Gastroesophageal sphincter (tissue), 4 donors: ENCODE results near the gene WNT3. TPM values are rescaled to one million over a fixed set of nuclear protein-coding genes. Genes with fewer than 3 reads are reported as not detected.

Experiments used
- ATAC-seq: fragments of 150-250 bp; one replicate; pipeline ENCODE4 v1.9.1; 2016; ENCODE audit warnings: mild to moderate bottlenecking, moderate library complexity
- H3K27ac ChIP-seq, 4 donors: fragments of 200-600 bp; sonication (generic) in 3 of 4; 1 replicate in 3 of 4; 2 replicates in 1 of 4; pipeline ENCODE4 v1.5.1; 2016 to 2019
- H3K27me3 ChIP-seq: fragments of 200-600 bp; sonication (generic); one replicate; pipeline ENCODE4 v1.5.1; 2019
- H3K36me3 ChIP-seq, 2 donors: fragments of 200-600 bp; sonication (generic); one replicate each; pipeline ENCODE4 v1.5.1; 2019; ENCODE audit warnings: control low read depth in 1 of 2
- H3K4me1 ChIP-seq, 3 donors: fragments of 200-600 bp; sonication (generic); 1 replicate in 2 of 3; 2 replicates in 1 of 3; pipeline ENCODE4 v1.5.1; 2016 to 2019; ENCODE audit warnings: control low read depth in 2 of 3
- H3K4me3 ChIP-seq, 2 donors: fragments of 200-600 bp; sonication (generic); one replicate each; pipeline ENCODE4 v1.5.1; 2019; ENCODE audit warnings: mild to moderate bottlenecking in 1 of 2, moderate library complexity in 1 of 2
- H3K9me3 ChIP-seq, 3 donors: fragments of 200-600 bp; sonication (generic); one replicate each; pipeline ENCODE4 v1.5.1; 2017 to 2019; ENCODE audit warnings: control low read depth in 2 of 3
- CTCF ChIP-seq, 4 experiments: fragments of 200-600 bp in 2 of 4; fragments of 450-650 bp in 2 of 4; sonication (generic) in 1 of 4; IDR thresholded peaks; one replicate each; pipeline ENCODE4 v1.5.1; 2017 to 2019; ENCODE audit warnings: antibody characterized with exemption in 4 of 4, mild to moderate bottlenecking in 2 of 4, moderate library complexity in 2 of 4
- EP300 ChIP-seq: sonication (generic); formaldehyde crosslinking; IDR thresholded peaks from one replicate; pipeline ENCODE4 v1.6.1; 2017; ENCODE audit warnings: antibody characterized with exemption, mild to moderate bottlenecking
- POLR2A ChIP-seq, 2 donors: fragments of 450-650 bp; IDR thresholded peaks; one replicate each; pipeline ENCODE4 v1.6.1; 2017; ENCODE audit warnings: antibody characterized with exemption in 2 of 2, mild to moderate bottlenecking in 2 of 2, moderate library complexity in 1 of 2
- POLR2AphosphoS5 ChIP-seq: sonication (generic); formaldehyde crosslinking; IDR thresholded peaks from one replicate; pipeline ENCODE4 v1.6.1; 2017; ENCODE audit warnings: antibody characterized with exemption
- WGBS, 2 donors: methylation state at CpG; one replicate each; pipeline ENCODE4 v1.1.5; 2018; ENCODE audit warnings: low coverage in 1 of 2; 5-methylcytosine and 5-hydroxymethylcytosine counted together
- total RNA-seq, 4 donors: library from RNA; depleted of rRNA; stranded (reverse); fragments of >200 nt; gene quantifications; one replicate each; pipeline ENCODE4 v1.1.0, GENCODE V29; 2016

WNT3 gene
- total RNA-seq, 4 donors from 2014 or later, result 0.62 to 1.4 (median 0.99) TPM

GRCh38 chr17:46817901-46818209 is 637 bp downstream of the WNT3 start:
- no peak for TF ChIP-seq EP300
- TF ChIP-seq POLR2A (IDR thresholded peaks at IDR 0.05), result no peak
- no peak for TF ChIP-seq CTCF (IDR thresholded peaks at IDR 0.05)
- TF ChIP-seq POLR2AphosphoS5, result no peak
- Histone ChIP-seq H3K27me3 (peaks cover 98% of the 10 kb centered on the region), H3K4me3 (no peak overlapping the region), H3K36me3 (no peaks in the 10 kb centered on the region), H3K9me3 (peaks cover 0 to 5% (median 0%) of the 10 kb centered on the region in 3 donors), H3K4me1 (peaks cover 0 to 35% (median 9%) of the 10 kb centered on the region in 3 donors), H3K27ac (no peak overlapping the region)
- 9 to 16% methylated on average over 4 of the region's 5 CpGs for WGBS, 2 donors
- ATAC-seq, result no peak

- Histone ChIP-seq H3K4me3 (no peak overlapping the region), H3K36me3 (no peaks in the 10 kb centered on the region), H3K27me3 (peaks cover 97% of the 10 kb centered on the region), H3K4me1 (peaks cover 0 to 38% (median 9%) of the 10 kb centered on the region in 3 donors), H3K9me3 (peaks cover 0 to 4% (median 0%) of the 10 kb centered on the region in 3 donors), H3K27ac (no peak overlapping the region)
- ATAC-seq, result no peak
- 0 to 25% methylated on average over 1 to 12 of the region's 22 CpGs for WGBS, 2 donors
- TF ChIP-seq POLR2AphosphoS5, result no peak
- no peak for TF ChIP-seq POLR2A (IDR thresholded peaks at IDR 0.05)
- TF ChIP-seq EP300, result no peak
Measured at GRCh38 chr17:46817151-46817900, 1.2 kb downstream of the WNT3 start.

- 71 to 97% methylated on average over 5 to 8 of the region's 12 CpGs for WGBS, 2 donors
- peaks cover 93% of the 10 kb centered on the region for H3K27me3 ChIP-seq
- H3K36me3 ChIP-seq, result no peaks in the 10 kb centered on the region
- H3K4me3 ChIP-seq, result no peak overlapping the region
- no peak for ATAC-seq
- no peak overlapping the region for H3K27ac ChIP-seq
- H3K9me3 ChIP-seq, result no peaks in the 10 kb centered on the region
- peaks cover 0 to 37% (median 9%) of the 10 kb centered on the region in 3 donors for H3K4me1 ChIP-seq
- no peak for TF ChIP-seq EP300
- no peak for TF ChIP-seq POLR2A (IDR thresholded peaks at IDR 0.05)
Measured at GRCh38 chr17:46815474-46816353, 2.8 kb downstream of the WNT3 start.

- H3K27ac ChIP-seq, result no peak overlapping the region
- no peaks in the 10 kb centered on the region for H3K36me3 ChIP-seq
- no peak overlapping the region for H3K4me3 ChIP-seq
- 56 to 100% methylated on average over 1 to 2 of the region's 7 CpGs for WGBS, 2 donors
- TF ChIP-seq POLR2A (IDR thresholded peaks at IDR 0.05), result no peak
- no peak for TF ChIP-seq CTCF (IDR thresholded peaks at IDR 0.05)
- no peak for TF ChIP-seq POLR2AphosphoS5
- no peak for TF ChIP-seq EP300
- H3K9me3 ChIP-seq, result no peaks in the 10 kb centered on the region
- no peak for ATAC-seq
- H3K27me3 ChIP-seq, result peaks cover 80% of the 10 kb centered on the region
- peaks cover 0 to 28% (median 9%) of the 10 kb centered on the region in 3 donors for H3K4me1 ChIP-seq
Measured at GRCh38 chr17:46814446-46814845, 4.0 kb downstream of the WNT3 start.

DNA sequence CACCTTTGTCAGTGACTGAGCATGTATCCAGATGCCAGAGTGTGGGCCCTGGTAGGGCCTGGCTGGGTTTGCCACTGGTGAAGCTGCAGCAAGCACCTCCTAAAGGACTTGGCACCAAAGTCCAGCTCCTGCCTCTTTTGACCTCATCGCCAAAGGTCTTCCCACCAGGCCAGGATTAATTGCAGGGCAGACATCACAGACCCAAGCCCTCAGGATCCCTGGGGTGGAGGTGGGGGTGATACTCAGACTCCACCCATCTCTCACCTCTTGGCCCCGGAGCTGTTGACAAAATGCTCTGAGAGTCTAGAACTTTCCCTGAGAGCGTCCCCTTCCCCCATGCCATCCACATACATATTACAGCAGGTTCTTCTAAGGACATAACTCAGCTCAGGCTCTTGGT is 4.6 kb downstream of the WNT3 start:
- Histone ChIP-seq H3K4me1 (peaks cover 0 to 23% (median 8%) of the 10 kb centered on the region in 3 donors), H3K27ac (no peak overlapping the region), H3K27me3 (peaks cover 75% of the 10 kb centered on the region), H3K9me3 (no peaks in the 10 kb centered on the region), H3K36me3 (no peaks in the 10 kb centered on the region), H3K4me3 (no peak overlapping the region)
- 68 to 76% methylated on average over 2 of the region's 3 CpGs for WGBS, 2 donors
- ATAC-seq, result no peak
- no peak for TF ChIP-seq CTCF (IDR thresholded peaks at IDR 0.05)
- no peak for TF ChIP-seq EP300
- TF ChIP-seq POLR2A (IDR thresholded peaks at IDR 0.05), result no peak
- no peak for TF ChIP-seq POLR2AphosphoS5
